GM12878 (cell line): ENCODE measurements around the gene MRC2. TPM values are rescaled to one million over a fixed set of nuclear protein-coding genes. Genes with fewer than 3 reads are reported as not detected.

Experiments
- ATF2 ChIP-seq: IDR thresholded peaks from 2 replicates; pipeline ENCODE4 v1.6.1; 2012; ENCODE audit warnings: low read length, inconsistent platforms
- ATF7 ChIP-seq: fragments of 450-650 bp; IDR thresholded peaks from 2 replicates; pipeline ENCODE4 v1.6.1; 2016; ENCODE audit warnings: low read depth, mild to moderate bottlenecking
- BHLHE40 ChIP-seq, 2 experiments: fragments of 450-650 bp in 1 of 2; IDR thresholded peaks; 2 replicates each; pipeline ENCODE4 v1.6.1; 2011 to 2017; ENCODE audit warnings: low read depth in 2 of 2, borderline replicate concordance in 1 of 2, improper control_type of control experiment in 1 of 2, low read length in 1 of 2, mild to moderate bottlenecking in 1 of 2
- CBX5 ChIP-seq: sonication (generic); IDR thresholded peaks from 2 replicates; pipeline ENCODE4 v1.6.1; 2016; ENCODE audit warnings: low read depth, moderate library complexity, mild to moderate bottlenecking, inconsistent platforms
- IKZF1 ChIP-seq: fragments of 450-650 bp; conservative IDR thresholded peaks from 2 replicates; pipeline ENCODE4 v1.6.1; 2017; ENCODE audit warnings: antibody characterized with exemption, mild to moderate bottlenecking
- IKZF2 ChIP-seq, 2 experiments: fragments of 450-650 bp; IDR thresholded peaks; 2 replicates each; pipeline ENCODE4 v1.6.1; 2017; ENCODE audit warnings: mild to moderate bottlenecking in 2 of 2, moderate library complexity in 2 of 2
- JUNB ChIP-seq: IDR thresholded peaks from 2 replicates; pipeline ENCODE4 v1.6.1; 2016; ENCODE audit warnings: antibody characterized with exemption, mild to moderate bottlenecking
- KDM1A ChIP-seq: fragments of 200-600 bp; sonication (generic); IDR thresholded peaks from 2 replicates; pipeline ENCODE4 v1.6.1; 2016; ENCODE audit warnings: borderline replicate concordance
- KLF5 ChIP-seq: fragments of 450-650 bp; IDR thresholded peaks from 2 replicates; pipeline ENCODE4 v1.6.1; 2014; ENCODE audit warnings: mild to moderate bottlenecking; ENCODE audit not compliant: partially characterized antibody
- MTA2 ChIP-seq: fragments of 450-650 bp; IDR thresholded peaks from 2 replicates; pipeline ENCODE4 v1.6.1; 2016; ENCODE audit warnings: low read depth, mild to moderate bottlenecking, moderate library complexity
- MYC ChIP-seq: IDR thresholded peaks from 2 replicates; pipeline ENCODE4 v1.6.1; 2011; ENCODE audit warnings: mild to moderate bottlenecking, low read length, moderate library complexity, inconsistent platforms; ENCODE audit not compliant: insufficient read depth, insufficient replicate concordance, insufficient read length, severe bottlenecking
- PAX5 ChIP-seq: IDR thresholded peaks from 2 replicates; pipeline ENCODE4 v1.6.1; 2011; ENCODE audit warnings: low read depth, low read length, borderline replicate concordance
- RELA ChIP-seq: fragments of 450-650 bp; IDR thresholded peaks from 2 replicates; pipeline ENCODE4 v1.8.0; 2014; ENCODE audit warnings: borderline replicate concordance; ENCODE audit not compliant: partially characterized antibody
- SIX5 ChIP-seq: IDR thresholded peaks from 2 replicates; pipeline ENCODE4 v1.6.1; 2011; ENCODE audit warnings: mild to moderate bottlenecking, low read depth, low read length, moderate library complexity; ENCODE audit not compliant: severe bottlenecking
- SRF ChIP-seq, 2 experiments: IDR thresholded peaks; 2 replicates each; pipeline ENCODE4 v1.6.1; 2011; ENCODE audit warnings: low read depth in 2 of 2, low read length in 2 of 2, mild to moderate bottlenecking in 1 of 2, moderate library complexity in 1 of 2
- TCF12 ChIP-seq: IDR thresholded peaks from 2 replicates; pipeline ENCODE4 v1.6.1; 2011; ENCODE audit warnings: low read depth, mild to moderate bottlenecking, low read length
- ZNF24 ChIP-seq: fragments of 450-650 bp; IDR thresholded peaks from 2 replicates; pipeline ENCODE4 v1.6.1; 2017; ENCODE audit warnings: antibody characterized with exemption, mild to moderate bottlenecking
- ZZZ3 ChIP-seq: IDR thresholded peaks from 2 replicates; pipeline ENCODE4 v1.6.1; 2011; ENCODE audit warnings: low read depth; ENCODE audit not compliant: control insufficient read depth, insufficient read length
- polyA plus RNA-seq, 11 experiments: library from polyadenylated mRNA; depleted of rRNA in 4 of 11; unstranded in 6 of 11; stranded (reverse) in 5 of 11; fragments of >200 nt; fragmentation: Nextera tagmentation in 4 of 11; fragmentation: Illumina TruSeq in 1 of 11; extraction: Ambion mirVana in 4 of 11; extraction: Trizol in 1 of 11; gene quantifications; 1 replicate in 1 of 11; 2 replicates in 10 of 11; pipeline versions ENCODE4 v1.2.1 to v1.2.3, GENCODE V29; 2011 to 2016; ENCODE audit warnings: inconsistent platforms in 2 of 11, missing spikeins in 2 of 11, low read depth in 1 of 11
- total RNA-seq, 4 experiments: library from RNA; depleted of rRNA in 3 of 4; stranded (reverse); fragments of >200 nt in 3 of 4; fragmentation: Illumina TruSeq in 1 of 4; extraction: Trizol in 1 of 4; gene quantifications; 2 replicates each; pipeline versions ENCODE4 v1.2.1 to v1.2.3, GENCODE V29; 2013 to 2021
- TF ChIP-seq, protein P1 (sequence below): fragments of 450-650 bp; IDR thresholded peaks from 2 replicates; pipeline ENCODE4 v1.6.1; 2016; ENCODE audit warnings: mild to moderate bottlenecking
- TF ChIP-seq, protein P2 (sequence below): fragments of 450-650 bp; IDR thresholded peaks from 2 replicates; pipeline ENCODE4 v1.6.1; 2017; ENCODE audit warnings: low read depth, mild to moderate bottlenecking, moderate library complexity
- TF ChIP-seq, protein P3 (sequence below): fragments of 450-650 bp; IDR thresholded peaks from 2 replicates; pipeline ENCODE4 v1.6.1; 2017; ENCODE audit warnings: mild to moderate bottlenecking, moderate library complexity

The MRC2 gene
- total and polyA plus RNA-seq, 10 of the 15 experiments (the other 5 are each of a cell fraction or from before 2014, with no cell fraction given) = 0.04 to 0.96 (median 0.30) TPM; not detected in 1

GRCh38 chr17:62653002-62653825, 25.7 kb downstream of the MRC2 start (continued):
- TF ChIP-seq ATF2 (peak; percentile 76; the same call in 1 of the 2 replicates), KLF5 (no peak), SIX5 (no peak), IKZF1 (peak; percentile 96), MTA2 (peak; percentile 72), PAX5 (peak; percentile 91), BHLHE40 (IDR thresholded peaks at IDR 0.05; ENCODE audit: borderline replicate concordance in 1 of 2, low read depth in 2 of 2, low read length in 1 of 2) (peak; percentile 63 to 78; a peak in 3 of 4 replicates), TCF12 (peak; percentile 59; the same call in 1 of the 2 replicates), MYC (no peak), ZNF24 (no peak), RELA (peak; percentile 95), CBX5 (0 out of 2 replicates have a peak, but pooled peaks have one; percentile 44), JUNB (peak; percentile 97), SRF (IDR thresholded peaks at IDR 0.05; ENCODE audit: low read depth in 2 of 2, low read length in 2 of 2) (no peak), ZZZ3 (no peak), ATF7 (peak; percentile 52; the same call in 1 of the 2 replicates), IKZF2 (IDR thresholded peaks at IDR 0.05) (peak; percentile 95 to 97), KDM1A (no peak)
- TF ChIP-seq, protein P1, sequence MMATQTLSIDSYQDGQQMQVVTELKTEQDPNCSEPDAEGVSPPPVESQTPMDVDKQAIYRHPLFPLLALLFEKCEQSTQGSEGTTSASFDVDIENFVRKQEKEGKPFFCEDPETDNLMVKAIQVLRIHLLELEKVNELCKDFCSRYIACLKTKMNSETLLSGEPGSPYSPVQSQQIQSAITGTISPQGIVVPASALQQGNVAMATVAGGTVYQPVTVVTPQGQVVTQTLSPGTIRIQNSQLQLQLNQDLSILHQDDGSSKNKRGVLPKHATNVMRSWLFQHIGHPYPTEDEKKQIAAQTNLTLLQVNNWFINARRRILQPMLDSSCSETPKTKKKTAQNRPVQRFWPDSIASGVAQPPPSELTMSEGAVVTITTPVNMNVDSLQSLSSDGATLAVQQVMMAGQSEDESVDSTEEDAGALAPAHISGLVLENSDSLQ = 0 out of 2 replicates have a peak, but pooled peaks have one; percentile 8
- TF ChIP-seq, protein P2, sequence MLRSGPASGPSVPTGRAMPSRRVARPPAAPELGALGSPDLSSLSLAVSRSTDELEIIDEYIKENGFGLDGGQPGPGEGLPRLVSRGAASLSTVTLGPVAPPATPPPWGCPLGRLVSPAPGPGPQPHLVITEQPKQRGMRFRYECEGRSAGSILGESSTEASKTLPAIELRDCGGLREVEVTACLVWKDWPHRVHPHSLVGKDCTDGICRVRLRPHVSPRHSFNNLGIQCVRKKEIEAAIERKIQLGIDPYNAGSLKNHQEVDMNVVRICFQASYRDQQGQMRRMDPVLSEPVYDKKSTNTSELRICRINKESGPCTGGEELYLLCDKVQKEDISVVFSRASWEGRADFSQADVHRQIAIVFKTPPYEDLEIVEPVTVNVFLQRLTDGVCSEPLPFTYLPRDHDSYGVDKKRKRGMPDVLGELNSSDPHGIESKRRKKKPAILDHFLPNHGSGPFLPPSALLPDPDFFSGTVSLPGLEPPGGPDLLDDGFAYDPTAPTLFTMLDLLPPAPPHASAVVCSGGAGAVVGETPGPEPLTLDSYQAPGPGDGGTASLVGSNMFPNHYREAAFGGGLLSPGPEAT = peak; percentile 71
- TF ChIP-seq, protein P3, sequence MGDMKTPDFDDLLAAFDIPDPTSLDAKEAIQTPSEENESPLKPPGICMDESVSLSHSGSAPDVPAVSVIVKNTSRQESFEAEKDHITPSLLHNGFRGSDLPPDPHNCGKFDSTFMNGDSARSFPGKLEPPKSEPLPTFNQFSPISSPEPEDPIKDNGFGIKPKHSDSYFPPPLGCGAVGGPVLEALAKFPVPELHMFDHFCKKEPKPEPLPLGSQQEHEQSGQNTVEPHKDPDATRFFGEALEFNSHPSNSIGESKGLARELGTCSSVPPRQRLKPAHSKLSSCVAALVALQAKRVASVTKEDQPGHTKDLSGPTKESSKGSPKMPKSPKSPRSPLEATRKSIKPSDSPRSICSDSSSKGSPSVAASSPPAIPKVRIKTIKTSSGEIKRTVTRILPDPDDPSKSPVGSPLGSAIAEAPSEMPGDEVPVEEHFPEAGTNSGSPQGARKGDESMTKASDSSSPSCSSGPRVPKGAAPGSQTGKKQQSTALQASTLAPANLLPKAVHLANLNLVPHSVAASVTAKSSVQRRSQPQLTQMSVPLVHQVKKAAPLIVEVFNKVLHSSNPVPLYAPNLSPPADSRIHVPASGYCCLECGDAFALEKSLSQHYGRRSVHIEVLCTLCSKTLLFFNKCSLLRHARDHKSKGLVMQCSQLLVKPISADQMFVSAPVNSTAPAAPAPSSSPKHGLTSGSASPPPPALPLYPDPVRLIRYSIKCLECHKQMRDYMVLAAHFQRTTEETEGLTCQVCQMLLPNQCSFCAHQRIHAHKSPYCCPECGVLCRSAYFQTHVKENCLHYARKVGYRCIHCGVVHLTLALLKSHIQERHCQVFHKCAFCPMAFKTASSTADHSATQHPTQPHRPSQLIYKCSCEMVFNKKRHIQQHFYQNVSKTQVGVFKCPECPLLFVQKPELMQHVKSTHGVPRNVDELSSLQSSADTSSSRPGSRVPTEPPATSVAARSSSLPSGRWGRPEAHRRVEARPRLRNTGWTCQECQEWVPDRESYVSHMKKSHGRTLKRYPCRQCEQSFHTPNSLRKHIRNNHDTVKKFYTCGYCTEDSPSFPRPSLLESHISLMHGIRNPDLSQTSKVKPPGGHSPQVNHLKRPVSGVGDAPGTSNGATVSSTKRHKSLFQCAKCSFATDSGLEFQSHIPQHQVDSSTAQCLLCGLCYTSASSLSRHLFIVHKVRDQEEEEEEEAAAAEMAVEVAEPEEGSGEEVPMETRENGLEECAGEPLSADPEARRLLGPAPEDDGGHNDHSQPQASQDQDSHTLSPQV = no peak
